Mammary epithelial cell (primary cell): Measurements from ENCODE around the gene OR13A1.

ENCODE experiments used
- CTCF ChIP-seq, 2 donors: IDR thresholded peaks in 1 of 2; conservative IDR thresholded peaks in 1 of 2; 2 replicates each; pipeline ENCODE4 v1.5.1; 2011 to 2012; ENCODE audit warnings: inconsistent platforms in 2 of 2, low read length in 2 of 2, mild to moderate bottlenecking in 2 of 2, control low read depth in 1 of 2, low read depth in 1 of 2; ENCODE audit not compliant: insufficient read depth in 1 of 2; ENCODE audit errors: extremely low read depth in 1 of 2
- EZH2 ChIP-seq: IDR thresholded peaks from 2 replicates; pipeline ENCODE4 v1.6.1; 2012; ENCODE audit warnings: low read length, inconsistent platforms, borderline replicate concordance

DNA sequence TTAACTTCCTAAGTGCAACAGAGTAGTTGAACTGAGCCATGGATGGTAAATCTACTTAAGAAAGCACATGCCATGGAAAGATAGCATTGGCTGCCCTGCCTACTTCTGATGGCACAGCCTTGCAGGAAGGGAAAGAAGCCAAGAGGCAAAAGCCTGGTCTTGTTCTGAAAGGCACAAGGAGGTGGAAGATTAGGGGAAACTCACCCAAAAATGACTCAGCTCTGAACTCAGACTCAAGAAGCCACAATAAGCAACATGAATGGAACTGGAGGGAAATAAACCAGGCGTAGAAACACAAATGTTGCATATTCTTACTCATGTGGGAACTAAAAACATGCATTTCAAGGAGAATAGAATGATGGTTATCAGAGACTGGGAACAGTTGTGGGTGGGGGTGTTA, 37.8 kb upstream of the OR13A1 start:
- TF ChIP-seq CTCF (conservative IDR thresholded peaks at IDR 0.05 in 1 of 2, IDR thresholded peaks at IDR 0.05 in 1 of 2; ENCODE audit: extremely low read depth in 1 of 2, insufficient read depth in 1 of 2, low read depth in 1 of 2, low read length in 2 of 2): no peak
- TF ChIP-seq EZH2: no peak
